ENCODE results near the gene GPR68. TPM values are rescaled to one million over a fixed set of nuclear protein-coding genes. Genes with fewer than 3 reads are reported as not detected.

Gene GPR68
- total and polyA plus RNA-seq, 8 donors, result 1.3 to 4.9 (median 3.3) TPM

GRCh38 chr14:91272341-91273272 is 28.1 kb upstream of the GPR68 start:
- ATAC-seq (peak; percentile 44), DNase-seq (no peak)
- intact Hi-C loops (cut with DNase I), result no loop called here
- H3K27ac ChIP-seq, result no peak overlapping the region
- no peaks in the 10 kb centered on the region for H3K9me3 ChIP-seq
- H3K36me3 ChIP-seq, result peaks cover 0 to 61% of the 10 kb centered on the region in 2 donors
- peaks cover 0 to 21% of the 10 kb centered on the region in 2 donors for H3K4me1 ChIP-seq
- H3K4me3 ChIP-seq, result no peak overlapping the region
- no peaks in the 10 kb centered on the region for H3K27me3 ChIP-seq
- TF ChIP-seq CTCF (IDR thresholded peaks at IDR 0.05), result no peak

GRCh38 chr14:91271639-91272038 is 27.1 kb upstream of the GPR68 start:
- no peak overlapping the region for H3K4me3 ChIP-seq
- no peak for DNase-seq
- H3K27me3 ChIP-seq, result no peaks in the 10 kb centered on the region
- H3K36me3 ChIP-seq, result peaks cover 0 to 51% of the 10 kb centered on the region in 2 donors
- peaks cover 0 to 21% of the 10 kb centered on the region in 2 donors for H3K4me1 ChIP-seq
- no peaks in the 10 kb centered on the region for H3K9me3 ChIP-seq
- no peak for TF ChIP-seq CTCF (IDR thresholded peaks at IDR 0.05)
- H3K27ac ChIP-seq, result no peak overlapping the region
- intact Hi-C loops (cut with DNase I), result no loop called here
- ATAC-seq, result no peak

GRCh38 chr14:91270619-91271018 is 26.1 kb upstream of the GPR68 start:
- Histone ChIP-seq H3K27ac (no peak overlapping the region), H3K4me3 (no peak overlapping the region), H3K27me3 (no peaks in the 10 kb centered on the region), H3K4me1 (peaks cover 0 to 21% of the 10 kb centered on the region in 2 donors), H3K9me3 (no peaks in the 10 kb centered on the region), H3K36me3 (peaks cover 0 to 43% of the 10 kb centered on the region in 2 donors)
- no peak for ATAC-seq
- DNase-seq, result no peak
- intact Hi-C loops (cut with DNase I), result no loop called here
- no peak for TF ChIP-seq CTCF (IDR thresholded peaks at IDR 0.05)

GRCh38 chr14:91270188-91270587 is 25.7 kb upstream of the GPR68 start:
- no peaks in the 10 kb centered on the region for H3K9me3 ChIP-seq
- H3K27me3 ChIP-seq, result peaks cover 0 to 4% of the 10 kb centered on the region in 2 donors
- intact Hi-C loops (cut with DNase I), result no loop called here
- H3K27ac ChIP-seq, result no peak overlapping the region
- no peak for TF ChIP-seq CTCF (IDR thresholded peaks at IDR 0.05)
- ATAC-seq (no peak), DNase-seq (no peak)
- H3K4me1 ChIP-seq, result peaks cover 0 to 21% of the 10 kb centered on the region in 2 donors
- H3K4me3 ChIP-seq, result no peak overlapping the region
- H3K36me3 ChIP-seq, result peaks cover 0 to 41% of the 10 kb centered on the region in 2 donors
